Kasumi-1 (cell line): ENCODE measurements around the gene OPALIN.

Source experiments
- DNase-seq, 2 experiments: peaks; one replicate each; lab custom pipeline; 2025; lab: John Stamatoyannopoulos, UW

OPALIN gene

DNA sequence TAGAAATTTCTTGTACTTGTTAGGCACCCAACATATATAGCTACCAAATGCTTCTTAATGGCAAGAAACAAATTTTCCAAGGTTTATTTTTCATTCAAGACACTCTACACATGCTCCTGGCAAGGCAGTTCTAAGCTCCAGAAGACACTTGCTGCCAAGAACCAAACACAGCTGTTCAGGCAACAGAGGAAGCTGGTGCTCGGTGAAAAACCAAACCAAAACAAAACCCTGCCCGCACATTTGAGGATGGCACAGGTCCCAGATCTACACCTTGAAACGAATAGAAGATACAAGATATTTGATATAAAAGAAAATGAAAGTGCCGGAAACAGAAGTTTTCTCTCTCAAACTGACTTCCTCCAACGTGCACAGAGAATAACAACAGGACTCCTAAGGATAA, 59.4 kb downstream of the OPALIN start:
- DNase-seq, result peak in 1 of 2 experiments; percentile 8

DNA sequence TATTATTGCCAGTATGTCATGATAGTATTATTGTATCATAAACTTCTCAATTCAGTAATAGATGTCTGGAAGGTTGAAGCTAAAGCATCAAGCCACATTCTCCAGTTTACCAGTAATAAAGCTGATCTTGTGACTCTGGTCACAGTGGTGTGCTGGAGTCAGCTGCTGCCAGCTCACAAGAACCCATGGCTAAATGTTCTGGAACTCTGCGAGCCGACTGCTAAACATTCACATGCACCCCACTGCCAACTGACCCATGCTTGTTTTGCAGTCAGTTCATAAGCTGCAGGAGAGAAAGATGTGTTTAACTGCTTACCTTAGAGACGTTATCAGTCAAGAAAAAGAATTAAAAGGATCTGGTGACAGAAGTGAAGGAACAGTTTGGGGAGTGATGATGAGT, 60.4 kb downstream of the OPALIN start:
- DNase-seq, result no peak

DNA sequence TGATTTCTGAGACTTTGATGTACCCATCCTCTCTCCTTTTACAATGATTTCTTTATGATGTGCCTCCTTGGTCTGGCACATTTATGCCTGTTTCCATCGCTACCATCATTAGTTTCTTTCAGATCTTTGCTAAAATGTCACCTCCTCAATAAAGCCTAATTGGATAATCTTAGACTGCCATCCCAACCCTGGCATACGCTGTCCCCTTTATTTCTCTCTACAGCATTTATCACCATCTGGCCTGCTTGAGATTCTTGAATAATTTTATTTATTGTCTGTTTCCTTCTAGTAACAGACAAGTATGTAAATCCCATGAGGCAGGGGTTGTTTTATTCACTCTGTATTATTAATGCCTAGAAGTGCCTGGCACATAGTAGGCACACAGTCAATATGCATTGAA, 61.3 kb downstream of the OPALIN start:
- DNase-seq, result no peak

DNA sequence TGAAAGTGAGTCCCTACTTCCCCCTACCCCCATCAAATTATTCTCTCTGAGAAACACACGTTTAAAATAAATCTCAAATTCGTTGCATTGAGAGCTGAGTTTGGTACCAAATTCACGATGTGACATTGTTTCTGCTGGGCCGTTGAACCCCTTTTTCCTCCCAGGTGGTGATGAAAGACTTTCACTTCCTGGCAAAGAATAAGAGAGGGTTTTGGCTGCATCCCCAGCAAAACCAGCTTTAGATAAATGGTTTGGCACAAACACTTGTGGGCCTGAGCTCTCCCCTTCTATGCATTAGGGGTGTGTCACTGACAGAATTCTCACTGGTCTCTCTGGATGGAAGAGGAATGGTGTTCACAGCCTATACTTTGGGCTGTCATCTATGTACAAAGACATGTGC, 63.3 kb downstream of the OPALIN start:
- no peak for DNase-seq
